GM18861 (cell line): Measurements from ENCODE around the gene PRKCH.
A peak's percentile ranks its signal among the peaks of the same experiment; 100 is the strongest.
"Not testable (repeated sequence)": the region's sequence is repeated elsewhere in the genome, so short reads cannot be mapped to it uniquely, and the experiment has no call there.

Source experiments
- ATAC-seq: cut with Tn5 transposase; IDR thresholded peaks from one replicate; pipeline ENCODE4 v1.9.1; 2021; ENCODE audit not compliant: unreplicated experiment

The PRKCH gene

DNA sequence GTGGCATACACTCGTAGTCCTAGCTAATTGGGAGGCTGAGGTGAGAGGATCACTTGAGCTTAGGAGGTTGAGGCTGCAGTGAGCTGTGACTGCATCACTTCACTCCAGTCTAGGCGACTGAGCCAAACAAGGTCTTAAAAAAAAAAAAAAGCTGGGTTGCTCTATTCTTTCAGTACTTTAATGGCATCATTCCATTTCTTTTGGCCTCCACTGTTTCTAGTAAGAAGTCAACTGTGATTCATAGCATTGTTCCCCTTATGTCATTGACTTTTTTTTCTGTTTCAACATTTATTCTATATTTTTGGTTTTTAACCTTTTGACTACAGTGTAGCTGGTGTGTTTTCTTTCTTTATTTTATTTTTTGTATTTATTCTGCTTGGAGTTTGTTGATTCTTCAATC lies 16.7 kb upstream of the PRKCH start:
- ATAC-seq = no peak

DNA sequence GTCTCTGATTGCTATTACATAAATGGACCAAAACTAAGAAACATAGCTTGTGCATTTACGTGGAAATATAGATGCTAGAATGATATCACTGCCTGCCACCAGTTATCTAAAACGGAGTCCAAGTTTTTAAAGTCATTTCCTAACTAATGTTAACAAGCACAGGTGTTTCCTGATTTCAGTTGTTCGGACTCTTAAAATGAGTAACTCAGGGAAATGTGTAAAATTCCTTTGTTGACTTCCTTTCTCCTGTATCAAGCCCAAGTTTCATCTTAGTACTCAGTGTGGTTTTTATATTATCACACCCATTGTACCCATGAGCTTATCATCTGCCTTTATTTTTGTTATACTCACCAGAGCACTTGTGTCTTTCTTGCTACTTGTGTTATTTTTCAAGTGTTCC lies 13.2 kb upstream of the PRKCH start:
- no peak for ATAC-seq

DNA sequence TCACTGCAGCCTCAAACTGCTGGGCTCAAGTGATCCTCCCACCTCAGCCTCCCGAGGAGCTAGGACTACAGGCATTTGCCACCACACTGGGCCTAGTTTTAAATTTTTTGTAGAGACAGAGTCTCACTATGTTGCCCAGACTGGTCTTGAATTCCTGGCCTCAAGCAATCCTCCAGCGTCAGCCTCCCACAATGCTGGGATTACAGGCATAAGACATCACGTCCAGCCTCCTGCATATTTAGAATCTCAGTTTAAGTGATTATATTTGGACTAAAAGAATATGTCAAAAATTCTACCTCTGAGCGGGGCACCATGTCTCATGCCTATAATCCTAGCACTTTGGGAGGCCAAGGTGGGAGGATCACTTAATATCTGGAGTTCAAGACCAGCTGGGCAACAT lies 12.7 kb upstream of the PRKCH start:
- ATAC-seq = not testable (repeated sequence)

DNA sequence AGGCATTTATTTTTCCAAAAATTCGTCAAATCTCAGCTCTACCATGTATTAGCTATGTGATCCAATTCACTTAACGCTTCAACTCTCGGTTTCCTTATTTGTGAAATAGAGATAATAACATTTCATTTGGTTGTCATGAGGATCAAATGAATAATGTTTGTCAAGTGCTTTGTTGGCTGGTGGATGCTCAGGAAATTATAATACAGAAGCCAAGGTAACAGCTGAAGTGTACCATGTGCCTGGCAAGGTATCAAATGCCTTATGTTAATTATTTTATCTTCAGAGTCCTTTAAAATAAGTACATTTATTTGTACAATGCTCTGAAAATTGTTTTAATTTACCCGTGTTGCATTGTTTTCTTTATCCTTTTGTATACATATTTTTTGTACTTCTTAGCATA lies 6.1 kb upstream of the PRKCH start:
- no peak for ATAC-seq

DNA sequence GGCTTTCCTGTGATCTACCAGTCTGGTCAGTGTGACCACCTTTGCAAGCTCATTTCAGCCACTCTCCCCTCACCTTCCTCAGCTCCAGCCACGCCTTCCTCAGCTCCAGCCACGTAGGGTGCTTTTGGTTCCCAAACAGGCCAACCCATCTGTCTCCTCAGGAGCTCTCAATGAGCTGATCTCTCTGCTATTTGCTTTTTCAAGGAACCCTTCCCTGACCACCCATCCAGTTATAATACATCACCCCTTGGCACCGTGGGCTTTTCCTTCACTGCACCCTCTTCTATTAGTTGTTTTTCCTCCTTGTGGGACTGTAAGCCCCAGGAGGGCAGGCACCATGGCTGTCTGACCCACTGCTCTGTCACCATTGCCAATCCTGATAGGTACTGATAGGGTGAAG lies 2.3 kb upstream of the PRKCH start:
- no peak for ATAC-seq

DNA sequence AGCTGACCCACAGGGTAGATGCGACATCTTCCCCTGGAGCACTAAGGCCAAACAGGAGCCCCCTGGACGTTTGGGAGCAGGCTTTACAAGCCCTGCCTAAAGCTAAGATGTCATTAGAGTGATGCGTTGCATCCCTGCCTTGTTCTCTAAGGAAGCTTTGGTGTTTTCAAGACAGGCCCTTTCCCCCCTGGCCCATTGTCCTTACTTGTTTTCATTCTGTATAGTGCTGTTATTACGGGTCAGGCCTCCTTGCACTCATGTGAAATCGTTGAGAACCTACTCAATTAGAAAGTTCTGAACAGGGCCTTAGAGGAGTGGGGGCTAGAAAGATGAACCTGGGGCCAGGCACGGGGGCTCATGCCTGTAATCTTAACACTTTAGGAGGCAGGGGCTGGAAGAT lies 1.7 kb upstream of the PRKCH start:
- ATAC-seq = no peak

DNA sequence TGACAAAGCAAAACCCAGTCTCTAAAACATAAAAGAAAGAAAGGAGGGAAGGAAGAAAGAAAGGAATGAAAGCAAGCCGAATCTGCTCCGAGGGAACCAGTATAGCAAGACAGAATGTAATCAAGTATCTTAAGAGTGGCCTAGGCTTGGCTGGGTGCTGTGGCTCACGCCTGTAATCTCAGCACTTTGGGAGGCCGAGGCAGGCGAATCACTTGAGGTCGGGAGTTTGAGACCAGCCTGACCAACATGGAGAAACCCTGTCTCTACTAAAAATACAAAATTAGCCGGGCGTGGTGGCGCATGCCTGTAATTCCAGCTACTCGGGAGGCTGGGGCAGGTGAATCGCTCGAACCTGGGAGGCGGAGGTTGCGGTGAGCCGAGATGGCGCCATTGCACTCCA lies 1.2 kb upstream of the PRKCH start:
- not testable (repeated sequence) for ATAC-seq

DNA sequence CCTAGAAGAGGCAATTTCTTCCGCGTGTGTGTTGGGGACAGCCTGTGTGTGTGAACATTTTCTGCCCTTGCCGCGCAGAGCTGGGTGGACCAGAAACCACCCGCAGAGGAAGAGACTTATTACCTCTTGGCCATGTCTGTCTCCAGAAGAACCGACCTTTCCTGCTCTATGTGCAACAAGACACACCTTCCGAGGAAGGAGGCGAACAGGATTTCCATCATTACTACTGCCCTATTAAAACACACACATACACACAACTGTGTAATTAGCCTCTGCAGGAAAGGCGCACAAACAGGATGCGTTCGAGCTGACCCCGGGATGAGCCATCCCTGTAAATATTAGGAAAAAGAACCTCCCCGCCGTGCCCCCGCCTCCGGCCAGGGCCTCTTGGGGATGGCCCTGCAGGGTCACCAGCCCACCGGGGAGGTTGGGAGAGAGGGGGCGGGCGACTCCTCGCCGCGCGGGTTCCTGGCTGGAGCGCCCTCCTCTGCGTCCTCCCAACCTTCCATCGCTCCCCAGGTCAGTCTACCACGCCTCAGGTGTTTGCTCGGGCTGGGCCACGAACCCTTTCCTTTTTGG lies 484 bp upstream of the PRKCH start:
- no peak for ATAC-seq

DNA sequence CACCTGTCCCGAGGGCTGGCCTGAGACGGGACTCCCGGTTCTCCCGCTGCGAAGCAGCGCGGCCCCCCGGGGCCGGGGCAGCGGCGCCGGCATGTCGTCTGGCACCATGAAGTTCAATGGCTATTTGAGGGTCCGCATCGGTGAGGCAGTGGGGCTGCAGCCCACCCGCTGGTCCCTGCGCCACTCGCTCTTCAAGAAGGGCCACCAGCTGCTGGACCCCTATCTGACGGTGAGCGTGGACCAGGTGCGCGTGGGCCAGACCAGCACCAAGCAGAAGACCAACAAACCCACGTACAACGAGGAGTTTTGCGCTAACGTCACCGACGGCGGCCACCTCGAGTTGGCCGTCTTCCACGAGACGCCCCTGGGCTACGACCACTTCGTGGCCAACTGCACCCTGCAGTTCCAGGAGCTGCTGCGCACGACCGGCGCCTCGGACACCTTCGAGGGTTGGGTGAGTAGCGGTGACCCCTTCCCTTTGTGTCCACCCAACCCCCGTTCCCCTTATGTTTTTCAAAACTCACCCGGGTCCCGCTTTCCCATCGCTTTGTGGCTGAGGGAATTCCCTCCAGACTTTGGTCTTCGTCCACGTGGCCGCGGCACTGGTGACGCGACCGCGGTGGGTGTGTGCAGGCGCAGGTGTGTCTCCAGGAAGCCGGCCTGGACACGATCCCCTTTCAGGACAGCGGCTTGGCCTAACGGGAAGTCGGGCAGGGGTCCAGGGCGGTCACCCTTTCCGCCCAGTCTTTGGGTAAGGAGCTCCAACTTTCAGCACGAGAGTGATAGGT lies 826 bp downstream of the PRKCH start:
- ATAC-seq = no peak

DNA sequence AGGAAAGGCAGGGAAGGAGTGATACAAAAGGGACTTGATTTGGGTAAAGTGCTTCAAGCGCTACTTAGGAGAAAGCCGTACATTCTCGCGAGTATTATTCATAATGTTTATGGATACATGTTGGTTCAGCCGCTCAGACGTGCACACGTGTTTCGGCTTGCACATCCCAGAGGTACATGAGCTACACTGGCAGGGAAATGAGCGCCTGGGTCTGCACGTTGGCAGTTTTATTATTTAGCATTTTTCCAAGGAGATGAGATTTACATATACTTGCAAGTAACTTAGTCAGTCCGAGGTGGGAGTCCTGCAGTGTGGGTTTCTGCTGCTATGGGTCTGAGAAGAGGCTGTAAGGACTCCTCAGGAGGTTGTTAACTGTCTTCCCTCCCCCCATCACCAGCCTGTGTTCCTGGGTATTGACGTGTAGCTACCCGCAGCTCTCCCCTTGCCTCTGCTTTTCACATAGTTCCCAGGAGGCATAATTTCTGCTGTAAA lies 1.5 kb downstream of the PRKCH start:
- no peak for ATAC-seq

DNA sequence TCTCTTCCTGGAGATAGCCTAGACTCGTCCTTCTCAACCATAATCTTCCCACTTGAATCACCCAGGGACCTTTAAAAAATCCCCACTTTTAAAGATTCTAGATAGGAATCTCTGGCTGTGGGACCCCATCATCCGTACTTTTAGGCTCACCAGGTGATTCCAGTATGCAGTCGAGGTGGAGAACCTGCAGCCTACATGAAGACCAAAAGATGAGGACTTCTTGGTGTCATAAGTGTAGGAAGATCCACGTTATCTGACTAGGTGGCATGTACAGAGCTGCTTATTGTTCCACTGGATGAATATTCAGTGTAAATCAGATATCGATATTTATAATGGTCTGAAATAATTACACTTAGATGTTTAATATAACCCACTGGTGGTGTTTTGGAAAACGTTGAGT lies 2.6 kb downstream of the PRKCH start:
- ATAC-seq = no peak

DNA sequence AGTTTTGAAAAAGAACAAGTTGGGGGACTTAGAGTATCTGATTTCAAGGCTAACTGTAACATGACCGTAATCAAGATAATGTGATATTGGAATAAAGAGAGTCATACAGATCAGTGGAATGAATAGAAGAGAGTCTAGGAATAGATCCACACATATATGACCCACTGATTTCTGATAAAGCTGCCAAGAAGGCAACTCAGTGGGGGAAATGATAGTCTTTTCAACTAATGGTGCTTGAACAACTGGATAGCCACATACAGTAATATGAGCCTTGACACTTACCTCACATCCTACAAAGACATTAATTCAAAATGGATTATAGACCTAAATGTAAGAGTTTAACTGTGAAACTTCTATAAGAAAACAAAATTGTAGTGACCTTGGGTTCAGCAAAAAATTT lies 3.8 kb downstream of the PRKCH start:
- ATAC-seq = no peak

DNA sequence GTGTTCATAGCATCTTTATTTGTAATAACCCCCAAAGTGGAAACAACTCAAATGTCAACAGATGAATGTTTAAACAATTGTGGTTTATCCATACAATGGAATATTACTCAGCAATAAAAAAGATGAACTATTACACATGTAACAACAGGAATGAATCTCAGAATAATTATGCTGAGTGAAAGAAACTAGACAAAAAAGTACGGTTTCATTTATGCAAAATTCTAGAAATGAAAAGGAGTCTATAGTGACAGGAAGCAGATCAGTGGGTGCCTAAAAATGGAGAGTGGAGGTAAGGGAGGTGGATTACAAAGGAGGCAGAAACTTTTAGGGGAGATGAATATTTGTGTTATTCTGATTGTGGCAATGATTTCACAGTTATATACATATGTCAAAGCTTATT lies 4.8 kb downstream of the PRKCH start:
- no peak for ATAC-seq

DNA sequence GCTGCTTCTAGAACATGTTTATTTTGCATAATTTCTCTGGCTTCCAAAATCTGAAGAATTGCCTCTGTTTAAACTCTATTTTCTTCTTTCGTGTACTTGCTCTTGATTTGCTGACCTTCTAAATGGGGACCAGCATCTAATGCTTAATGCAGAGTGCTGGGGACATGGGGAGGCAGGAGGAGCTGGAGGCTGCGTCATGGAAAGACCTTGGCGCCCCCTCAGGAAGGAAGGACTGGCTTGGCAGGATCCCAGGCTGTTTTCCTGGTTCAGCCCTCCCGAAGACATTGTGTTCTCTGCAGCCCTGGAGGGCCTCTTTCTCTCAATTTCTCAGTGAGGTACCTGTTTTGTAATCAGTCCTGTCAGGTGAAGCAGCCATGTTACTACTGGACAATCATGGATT lies 5.5 kb downstream of the PRKCH start:
- ATAC-seq = no peak

DNA sequence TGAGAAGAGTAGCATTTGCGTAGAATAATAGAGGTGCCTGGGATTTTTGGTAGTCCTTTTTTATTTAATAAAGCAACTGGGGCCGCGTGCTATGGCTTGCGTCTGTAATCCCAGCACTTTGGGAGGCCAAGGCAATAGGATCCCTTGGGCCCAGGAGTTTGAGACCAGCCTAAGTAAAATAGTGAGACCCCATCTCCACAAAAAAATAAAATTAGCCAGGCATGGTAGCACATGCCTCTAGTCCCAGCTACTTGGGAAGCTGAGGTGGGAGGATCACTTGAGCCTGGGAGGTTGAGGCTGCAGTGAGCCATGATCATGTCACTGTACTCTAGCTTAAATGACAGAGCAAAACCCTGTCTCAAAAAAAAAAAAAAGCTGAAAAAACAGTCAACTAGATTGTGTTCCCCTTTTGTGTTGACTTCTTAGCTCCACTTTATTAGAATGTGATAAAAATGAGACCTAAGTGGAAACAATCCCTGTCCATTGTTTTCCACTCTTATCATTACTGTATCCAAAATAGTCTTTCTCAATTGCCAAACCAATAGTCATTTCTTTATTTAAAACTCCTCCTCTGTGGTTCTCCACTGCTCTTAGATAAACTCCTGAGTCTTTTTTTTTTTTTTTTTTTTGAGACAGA lies 7.4 kb downstream of the PRKCH start:
- no peak for ATAC-seq

DNA sequence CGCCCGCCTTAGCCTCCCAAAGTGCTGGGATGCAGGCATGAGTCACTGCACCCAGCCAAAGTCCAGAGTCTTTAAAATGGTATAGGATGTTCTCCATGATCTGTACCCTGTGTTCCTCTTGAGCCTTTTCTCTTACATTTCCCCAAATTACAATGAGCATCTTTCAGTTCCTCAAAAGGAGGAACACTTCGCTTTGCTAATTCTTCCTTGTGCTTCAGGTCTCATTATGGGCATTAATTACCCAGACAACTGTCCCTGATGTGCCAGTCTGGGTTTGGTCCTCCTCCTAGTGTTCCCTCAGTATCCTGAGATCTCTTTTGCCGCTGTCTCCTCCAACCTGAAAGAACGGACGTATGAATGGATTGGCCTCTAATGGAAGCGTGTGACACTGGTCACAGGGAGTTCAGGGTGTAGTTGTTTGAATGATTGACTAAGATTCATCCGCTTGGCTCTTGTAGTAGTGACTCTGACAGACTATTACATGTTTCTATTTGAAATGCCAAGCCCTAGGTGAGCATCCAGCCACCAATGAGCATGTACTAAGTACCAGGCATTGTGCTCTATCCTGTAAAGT lies 8.2 kb downstream of the PRKCH start:
- ATAC-seq = peak; percentile 54

DNA sequence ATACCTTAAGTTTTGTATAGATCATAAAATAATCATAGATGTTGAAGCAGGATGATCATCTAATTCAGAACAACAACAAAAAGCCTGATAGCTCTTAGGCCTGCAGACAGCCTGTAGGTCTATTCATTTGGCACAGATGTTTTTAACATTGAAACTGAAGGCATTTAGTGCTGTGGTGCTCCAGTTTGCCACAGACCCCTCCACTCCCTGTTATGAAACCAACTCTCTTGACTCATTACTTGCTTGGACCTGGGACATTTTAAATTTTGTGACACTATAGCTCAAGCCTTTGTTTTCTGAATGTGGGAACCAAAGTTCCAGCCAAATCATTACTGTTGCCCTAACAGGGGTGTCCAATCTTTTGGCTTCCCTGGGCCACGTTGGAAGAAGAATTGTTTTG lies 9.1 kb downstream of the PRKCH start:
- no peak for ATAC-seq

DNA sequence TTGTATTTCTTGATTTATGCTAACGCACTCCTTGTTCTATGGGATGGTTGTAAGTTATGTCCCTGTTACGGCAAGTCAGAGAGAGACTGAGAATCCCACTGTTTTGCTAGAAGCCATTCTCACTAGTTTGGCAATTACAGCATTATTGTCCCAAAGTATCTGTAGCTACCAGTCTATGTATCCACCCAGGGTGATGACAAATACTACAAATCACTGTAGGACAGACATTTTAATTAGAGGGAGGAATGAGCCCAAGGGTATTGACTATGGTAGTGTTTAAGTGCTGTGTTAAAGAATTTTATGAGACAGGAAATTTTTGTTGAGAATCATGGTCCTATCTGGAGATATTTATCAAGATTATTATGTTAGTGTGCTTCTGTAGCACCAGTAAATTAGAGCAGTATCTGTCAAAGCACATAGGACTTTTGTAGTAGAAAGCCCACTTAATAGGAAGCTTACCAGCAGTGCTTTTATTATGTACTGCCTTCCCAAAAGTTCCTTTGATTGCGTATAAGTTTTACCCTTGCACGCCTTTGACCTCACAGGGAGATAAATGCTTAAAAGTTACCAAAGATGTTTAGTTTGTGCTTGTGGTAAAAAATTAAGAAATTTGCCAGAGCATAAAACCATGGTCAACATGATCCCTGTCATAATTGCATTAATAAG lies 10.7 kb downstream of the PRKCH start:
- ATAC-seq = no peak

DNA sequence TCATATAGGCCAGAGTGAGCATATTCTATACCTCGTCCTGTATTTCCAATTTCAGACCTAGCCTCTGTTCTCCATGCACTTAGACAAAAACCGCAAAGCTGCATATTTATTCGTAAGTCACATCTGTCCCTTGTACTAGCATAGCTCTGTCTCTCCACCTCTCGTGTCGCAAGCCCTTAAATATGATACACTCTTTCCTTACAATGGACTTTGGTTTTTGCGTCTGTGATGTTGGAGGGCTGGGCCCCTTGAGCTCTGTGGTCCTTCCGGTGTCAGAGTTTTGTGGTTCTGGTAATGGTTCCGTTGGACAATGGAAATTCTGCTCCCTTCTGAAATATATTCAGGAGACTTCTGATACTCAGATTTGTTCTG lies 11.3 kb downstream of the PRKCH start:
- no peak for ATAC-seq

DNA sequence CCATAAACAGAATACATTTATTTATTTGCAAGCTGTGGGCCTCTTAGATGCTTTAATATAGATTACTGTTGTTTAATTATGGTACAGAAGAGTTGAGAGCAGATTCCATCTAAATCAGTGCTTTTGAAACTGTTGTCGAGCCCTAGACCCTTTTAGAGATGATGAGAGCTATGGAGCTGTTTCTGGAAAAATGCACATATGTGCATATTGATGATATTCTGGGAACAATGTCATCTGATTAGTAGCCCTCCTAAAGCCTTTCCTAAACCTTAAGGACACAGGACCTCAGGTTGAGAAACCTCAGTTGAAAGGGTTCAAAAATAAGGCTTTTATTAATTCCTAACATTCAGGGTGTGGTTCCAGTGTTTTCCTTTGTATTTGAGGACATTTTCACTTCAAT lies 11.7 kb downstream of the PRKCH start:
- no peak for ATAC-seq

DNA sequence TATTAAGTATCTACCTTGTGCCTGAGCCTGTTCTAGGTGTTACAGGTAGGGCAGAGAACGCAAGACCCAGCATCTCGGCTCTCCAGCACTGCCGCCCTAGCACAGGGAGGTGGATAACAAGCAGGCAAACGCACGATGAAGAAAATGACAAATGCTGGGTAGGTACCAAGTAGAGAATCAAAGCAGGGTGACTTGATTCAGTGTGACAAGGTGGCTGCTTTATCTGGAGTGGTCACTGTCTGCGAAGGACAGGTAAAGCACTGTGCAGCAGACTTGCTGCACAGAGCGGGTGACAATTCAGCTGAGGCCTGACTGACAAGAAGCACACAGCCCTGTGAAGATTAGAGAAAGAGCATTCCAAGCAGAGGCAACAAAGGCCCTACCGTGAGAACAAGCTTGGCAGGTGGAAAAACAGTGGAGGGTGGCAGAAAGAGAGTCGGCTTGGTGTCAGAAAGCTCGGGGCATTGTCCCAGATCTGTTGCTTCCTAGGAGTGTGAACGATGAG lies 12.9 kb downstream of the PRKCH start:
- ATAC-seq = no peak
